ENCODE results near the gene CYS1.
"Not testable (repeated sequence)": the region's sequence is repeated elsewhere in the genome, so short reads cannot be mapped to it uniquely, and the experiment has no call there.

Gene CYS1

GRCh38 chr2:10079870-10080535 is at the start of gene CYS1:
Gene CYS1, minus strand, starts transcription at chr2:10080411. Its CDS starts 188 bp downstream, at chr2:10080223.
- FAIRE-seq: no peak

GRCh38 chr2:10129490-10129889 is 49.3 kb upstream of the CYS1 start:
- no peak for FAIRE-seq

- FAIRE-seq: no peak
These were observed 48.2 kb upstream of the CYS1 start for GRCh38 chr2:10128420-10128819.

- no peak for FAIRE-seq
These were observed 46.4 kb upstream of the CYS1 start for GRCh38 chr2:10126632-10127026.

GRCh38 chr2:10125842-10126631 is 45.8 kb upstream of the CYS1 start:
- FAIRE-seq: no peak

- peak; percentile 90 for FAIRE-seq
These were observed 44.4 kb upstream of the CYS1 start for GRCh38 chr2:10124538-10125045.

GRCh38 chr2:10123281-10123680 is 43.1 kb upstream of the CYS1 start:
- FAIRE-seq: no peak

- FAIRE-seq: no peak
These were observed 42.5 kb upstream of the CYS1 start, which contains the start of gene RRM2 for GRCh38 chr2:10122500-10123280. Gene RRM2, plus strand, starts transcription at chr2:10122739. Its CDS starts 60 bp downstream, at chr2:10122799.

GRCh38 chr2:10120877-10121574 is 40.8 kb upstream of the CYS1 start:
- FAIRE-seq: no peak

GRCh38 chr2:10120158-10120876 is 40.1 kb upstream of the CYS1 start:
- no peak for FAIRE-seq

GRCh38 chr2:10119601-10120157 is 39.5 kb upstream of the CYS1 start:
- no peak for FAIRE-seq

GRCh38 chr2:10119027-10119325 is 38.8 kb upstream of the CYS1 start:
- no peak for FAIRE-seq

- FAIRE-seq: no peak
These were observed 29.1 kb upstream of the CYS1 start for GRCh38 chr2:10109311-10109710.

GRCh38 chr2:10104906-10105305 is 24.7 kb upstream of the CYS1 start:
- FAIRE-seq: not testable (repeated sequence)

GRCh38 chr2:10103179-10103578 is 23.0 kb upstream of the CYS1 start:
- no peak for FAIRE-seq

- no peak for FAIRE-seq
These were observed 21.3 kb upstream of the CYS1 start for GRCh38 chr2:10101491-10101890.

GRCh38 chr2:10097352-10098148 is 17.3 kb upstream of the CYS1 start:
- FAIRE-seq: no peak

- FAIRE-seq: no peak
These were observed 16.4 kb upstream of the CYS1 start for GRCh38 chr2:10096641-10097040.

GRCh38 chr2:10095175-10095574 is 15.0 kb upstream of the CYS1 start:
- no peak for FAIRE-seq

- no peak for FAIRE-seq
These were observed 14.1 kb upstream of the CYS1 start for GRCh38 chr2:10094271-10094814.

- not testable (repeated sequence) for FAIRE-seq
These were observed 11.7 kb upstream of the CYS1 start for GRCh38 chr2:10091889-10092244.

Measured in islet of Langerhans (tissue), 1 donor.